SK-N-MC (cell line): ENCODE results near the gene CASP10.
A peak's percentile ranks its signal among the peaks of the same experiment; 100 is the strongest.
"Not testable (repeated sequence)": the region's sequence is repeated elsewhere in the genome, so short reads cannot be mapped to it uniquely, and the experiment has no call there.

Experiments
- DNase-seq: peaks from one replicate; pipeline ENCODE4 v3.0.0-alpha.2; 2011; ENCODE audit warnings: low read depth, low spot score
- H3K27ac ChIP-seq: fragments of 200-600 bp; sonication (generic); 2 replicates; pipeline ENCODE4 v1.5.1; 2016; ENCODE audit warnings: mixed run types
- H3K36me3 ChIP-seq: fragments of 200-600 bp; sonication (generic); 2 replicates; pipeline ENCODE4 v1.6.1; 2017; ENCODE audit warnings: antibody characterized with exemption, low read length, mixed read lengths; ENCODE audit not compliant: insufficient read depth
- H3K4me3 ChIP-seq: fragments of 200-600 bp; sonication (generic); 2 replicates; pipeline ENCODE4 v1.5.1; 2016
- H3K9ac ChIP-seq: fragments of 200-600 bp; sonication (generic); 2 replicates; pipeline ENCODE4 v1.8.0; 2017; ENCODE audit warnings: mixed run types, mixed read lengths; ENCODE audit not compliant: insufficient read length
- H3K9me3 ChIP-seq: fragments of 200-600 bp; sonication (generic); 2 replicates; pipeline ENCODE4 v1.6.1; 2017; ENCODE audit warnings: low read depth, mild to moderate bottlenecking, antibody characterized with exemption, low read length, moderate library complexity, mixed read lengths
- EZH2 ChIP-seq: fragments of 200-600 bp; sonication (generic); IDR thresholded peaks from one replicate; pipeline ENCODE4 v1.6.1; 2017; ENCODE audit warnings: antibody characterized with exemption
- FOXP2 ChIP-seq: optimal IDR thresholded peaks from 2 replicates; pipeline ENCODE3; 2011; ENCODE audit warnings: mild to moderate bottlenecking, moderate library complexity; ENCODE audit not compliant: insufficient read depth; ENCODE audit errors: extremely low read length, control extremely low read depth
- POLR2AphosphoS5 ChIP-seq: IDR thresholded peaks from 2 replicates; pipeline ENCODE4 v1.6.1; 2012; ENCODE audit warnings: mild to moderate bottlenecking, low read depth, low read length, borderline replicate concordance

The CASP10 gene

GRCh38 chr2:201144101-201145051 lies 38.6 kb upstream of the CASP10 start:
- Histone ChIP-seq H3K27ac (no peak overlapping the region), H3K4me3 (no peak overlapping the region), H3K36me3 (peaks cover 6% of the 10 kb centered on the region; the same call in 1 of the 2 replicates), H3K9me3 (no peaks in the 10 kb centered on the region), H3K9ac (no peak overlapping the region)
- TF ChIP-seq FOXP2 = no peak
- TF ChIP-seq EZH2 = no peak
- no peak for TF ChIP-seq POLR2AphosphoS5
- DNase-seq = no peak

- no peak for TF ChIP-seq POLR2AphosphoS5
- no peak for TF ChIP-seq FOXP2
- no peak for TF ChIP-seq EZH2
- DNase-seq = no peak
- no peaks in the 10 kb centered on the region for H3K9me3 ChIP-seq
- H3K27ac ChIP-seq = no peak overlapping the region
- no peak overlapping the region for H3K9ac ChIP-seq
- no peak overlapping the region for H3K4me3 ChIP-seq
- H3K36me3 ChIP-seq = peaks cover 6% of the 10 kb centered on the region; the same call in 1 of the 2 replicates
Measured at GRCh38 chr2:201148434-201148990, 34.4 kb upstream of the CASP10 start.

GRCh38 chr2:201149064-201149820 lies 33.7 kb upstream of the CASP10 start:
- no peak overlapping the region for H3K9ac ChIP-seq
- H3K4me3 ChIP-seq = no peak overlapping the region
- no peak for DNase-seq
- H3K27ac ChIP-seq = no peak overlapping the region
- H3K9me3 ChIP-seq = no peaks in the 10 kb centered on the region
- peaks cover 6% of the 10 kb centered on the region; the same call in 1 of the 2 replicates for H3K36me3 ChIP-seq
- no peak for TF ChIP-seq FOXP2
- no peak for TF ChIP-seq POLR2AphosphoS5
- TF ChIP-seq EZH2 = no peak

- H3K36me3 ChIP-seq, H3K9ac ChIP-seq, H3K4me3 ChIP-seq, DNase-seq, H3K27ac ChIP-seq, H3K9me3 ChIP-seq: not testable (repeated sequence)
Measured at GRCh38 chr2:201149821-201150165, 33.1 kb upstream of the CASP10 start.

GRCh38 chr2:201150454-201151020 lies 32.4 kb upstream of the CASP10 start:
- Histone ChIP-seq H3K9ac (no peak overlapping the region), H3K4me3 (no peak overlapping the region), H3K27ac (no peak overlapping the region; the same call in 1 of the 2 replicates), H3K36me3 (peaks cover 6% of the 10 kb centered on the region; the same call in 1 of the 2 replicates), H3K9me3 (no peaks in the 10 kb centered on the region)
- no peak for TF ChIP-seq FOXP2
- no peak for TF ChIP-seq EZH2
- no peak for TF ChIP-seq POLR2AphosphoS5
- no peak for DNase-seq

GRCh38 chr2:201151127-201151981 lies 31.6 kb upstream of the CASP10 start:
- Histone ChIP-seq H3K9me3 (no peaks in the 10 kb centered on the region), H3K4me3 (no peak overlapping the region), H3K27ac (peak overlapping the region; percentile 48), H3K9ac (no peak overlapping the region), H3K36me3 (peaks cover 9% of the 10 kb centered on the region; the same call in 1 of the 2 replicates)
- no peak for DNase-seq
- TF ChIP-seq POLR2AphosphoS5 (no peak), FOXP2 (no peak), EZH2 (no peak)

GRCh38 chr2:201152517-201152916 lies 30.4 kb upstream of the CASP10 start:
- no peak for TF ChIP-seq POLR2AphosphoS5
- no peak for TF ChIP-seq FOXP2
- TF ChIP-seq EZH2 = no peak
- H3K9ac ChIP-seq = no peak overlapping the region
- H3K36me3 ChIP-seq = peaks cover 9% of the 10 kb centered on the region; the same call in 1 of the 2 replicates
- H3K27ac ChIP-seq = no peak overlapping the region
- no peaks in the 10 kb centered on the region for H3K9me3 ChIP-seq
- DNase-seq = no peak
- no peak overlapping the region for H3K4me3 ChIP-seq
